Measurements from ENCODE around the gene KLHL18.
"Not testable (repeated sequence)": the region's sequence is repeated elsewhere in the genome, so short reads cannot be mapped to it uniquely, and the experiment has no call there.

Gene KLHL18

GRCh38 chr3:47348411-47349154, 65.8 kb downstream of the KLHL18 start:
- no peaks in the 10 kb centered on the region for H3K27me3 ChIP-seq (ENCODE audit: control insufficient read depth, insufficient read depth, low read length)
- no peak overlapping the region for H3K4me3 ChIP-seq (ENCODE audit: low read depth, low read length)
- H3K9me3 ChIP-seq (ENCODE audit: control insufficient read depth, insufficient read depth, low read length), result no peaks in the 10 kb centered on the region
- peaks cover 3% of the 10 kb centered on the region for H3K4me1 ChIP-seq (ENCODE audit: control insufficient read depth, insufficient read depth, low read length)
- H3K36me3 ChIP-seq (ENCODE audit: control insufficient read depth, insufficient read depth, low read length), result peaks cover 18% of the 10 kb centered on the region
- no peak overlapping the region for H3K9ac ChIP-seq (ENCODE audit: low read depth, low read length)

DNA sequence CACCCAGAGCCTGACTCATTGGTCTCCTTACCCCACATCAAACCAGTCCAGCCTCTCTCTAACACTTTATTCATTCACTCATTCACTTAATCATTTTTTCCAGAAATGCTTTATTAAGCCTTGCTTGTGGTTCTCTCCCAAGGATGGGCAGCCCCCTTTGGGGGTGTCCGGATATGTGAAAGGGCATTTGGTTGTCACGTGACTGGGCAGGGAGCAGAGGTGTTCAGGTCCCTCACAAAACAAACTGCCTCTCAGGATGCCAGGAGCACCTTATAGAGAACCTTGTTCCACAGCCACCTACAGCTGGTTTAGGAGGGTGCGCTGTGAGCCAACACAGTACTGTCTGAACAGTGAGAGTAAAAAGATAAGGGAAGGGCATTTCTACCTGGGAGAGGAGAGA, 72.3 kb downstream of the KLHL18 start:
- no peak overlapping the region for H3K9ac ChIP-seq (ENCODE audit: low read depth, low read length)
- no peaks in the 10 kb centered on the region for H3K4me1 ChIP-seq (ENCODE audit: control insufficient read depth, insufficient read depth, low read length)
- no peak overlapping the region for H3K4me3 ChIP-seq (ENCODE audit: low read depth, low read length)
- no peaks in the 10 kb centered on the region for H3K27me3 ChIP-seq (ENCODE audit: control insufficient read depth, insufficient read depth, low read length)
- H3K36me3 ChIP-seq (ENCODE audit: control insufficient read depth, insufficient read depth, low read length), result peaks cover 7% of the 10 kb centered on the region
- peaks cover 9% of the 10 kb centered on the region for H3K9me3 ChIP-seq (ENCODE audit: control insufficient read depth, insufficient read depth, low read length)

- Histone ChIP-seq H3K4me3 (ENCODE audit: low read depth, low read length) (no peak overlapping the region), H3K4me1 (ENCODE audit: control insufficient read depth, insufficient read depth, low read length) (no peaks in the 10 kb centered on the region), H3K9me3 (ENCODE audit: control insufficient read depth, insufficient read depth, low read length) (peaks cover 9% of the 10 kb centered on the region), H3K9ac (ENCODE audit: low read depth, low read length) (no peak overlapping the region), H3K27me3 (ENCODE audit: control insufficient read depth, insufficient read depth, low read length) (no peaks in the 10 kb centered on the region), H3K36me3 (ENCODE audit: control insufficient read depth, insufficient read depth, low read length) (peaks cover 7% of the 10 kb centered on the region)
These were observed 73.5 kb downstream of the KLHL18 start for GRCh38 chr3:47356201-47356600.

DNA sequence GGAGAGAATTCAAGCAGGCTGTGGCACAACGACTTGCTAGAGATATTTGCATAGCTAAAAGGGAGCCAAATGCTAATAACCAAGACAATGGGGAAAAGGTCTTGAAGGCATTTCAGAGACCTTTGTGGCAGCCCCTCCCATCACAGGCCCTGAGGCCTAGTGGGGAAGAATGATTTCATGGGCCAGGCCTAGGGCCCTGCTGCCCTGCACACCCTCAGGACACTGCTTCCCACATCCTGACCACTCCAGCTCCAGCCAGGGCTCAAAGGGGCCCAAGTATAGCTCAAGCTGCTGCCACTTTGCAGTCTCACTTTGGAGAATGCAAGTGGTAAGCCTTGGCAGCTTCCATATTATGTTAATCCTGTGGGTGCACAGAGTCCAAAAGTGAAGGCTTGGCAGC, 76.6 kb downstream of the KLHL18 start:
- Histone ChIP-seq H3K4me3 (ENCODE audit: low read depth, low read length) (no peak overlapping the region), H3K9me3 (ENCODE audit: control insufficient read depth, insufficient read depth, low read length) (peaks cover 9% of the 10 kb centered on the region)

DNA sequence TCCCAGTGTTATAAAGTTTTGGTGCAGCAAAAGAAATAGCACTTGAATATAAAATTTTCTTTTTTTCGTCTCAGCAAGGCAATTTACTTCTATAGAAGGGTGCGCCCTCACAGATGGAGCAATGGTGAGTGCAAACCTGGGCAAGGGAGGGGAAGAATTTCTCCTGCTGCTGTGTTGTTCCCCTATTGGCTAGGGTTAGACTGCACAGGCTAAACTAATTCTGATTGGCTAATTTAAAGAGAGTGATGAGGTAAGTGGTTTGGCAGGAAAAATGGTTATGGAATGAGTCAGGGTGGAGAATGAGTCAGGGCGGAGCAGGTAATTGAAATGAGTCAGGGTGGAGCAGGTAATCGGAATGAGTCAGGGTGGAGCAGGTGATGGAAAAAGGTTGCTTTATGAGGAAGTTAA, 77.4 kb downstream of the KLHL18 start:
- not testable (repeated sequence) for H3K9ac ChIP-seq (ENCODE audit: low read depth, low read length); H3K4me3 ChIP-seq (ENCODE audit: low read depth, low read length); H3K36me3 ChIP-seq (ENCODE audit: control insufficient read depth, insufficient read depth, low read length); H3K9me3 ChIP-seq (ENCODE audit: control insufficient read depth, insufficient read depth, low read length); H3K27me3 ChIP-seq (ENCODE audit: control insufficient read depth, insufficient read depth, low read length); H3K4me1 ChIP-seq (ENCODE audit: control insufficient read depth, insufficient read depth, low read length)

More for the DNA sequence above, 76.6 kb downstream of the KLHL18 start:
- no peaks in the 10 kb centered on the region for H3K4me1 ChIP-seq (ENCODE audit: control insufficient read depth, insufficient read depth, low read length)
- no peaks in the 10 kb centered on the region for H3K27me3 ChIP-seq (ENCODE audit: control insufficient read depth, insufficient read depth, low read length)
- no peak overlapping the region for H3K9ac ChIP-seq (ENCODE audit: low read depth, low read length)
- peaks cover 7% of the 10 kb centered on the region for H3K36me3 ChIP-seq (ENCODE audit: control insufficient read depth, insufficient read depth, low read length)

GRCh38 chr3:47362701-47363100, 80.0 kb downstream of the KLHL18 start:
- no peak overlapping the region for H3K4me3 ChIP-seq (ENCODE audit: low read depth, low read length)
- H3K4me1 ChIP-seq (ENCODE audit: control insufficient read depth, insufficient read depth, low read length), result no peaks in the 10 kb centered on the region
- no peak overlapping the region for H3K9ac ChIP-seq (ENCODE audit: low read depth, low read length)
- H3K27me3 ChIP-seq (ENCODE audit: control insufficient read depth, insufficient read depth, low read length), result no peaks in the 10 kb centered on the region
- peaks cover 9% of the 10 kb centered on the region for H3K9me3 ChIP-seq (ENCODE audit: control insufficient read depth, insufficient read depth, low read length)
- peaks cover 7% of the 10 kb centered on the region for H3K36me3 ChIP-seq (ENCODE audit: control insufficient read depth, insufficient read depth, low read length)

DNA sequence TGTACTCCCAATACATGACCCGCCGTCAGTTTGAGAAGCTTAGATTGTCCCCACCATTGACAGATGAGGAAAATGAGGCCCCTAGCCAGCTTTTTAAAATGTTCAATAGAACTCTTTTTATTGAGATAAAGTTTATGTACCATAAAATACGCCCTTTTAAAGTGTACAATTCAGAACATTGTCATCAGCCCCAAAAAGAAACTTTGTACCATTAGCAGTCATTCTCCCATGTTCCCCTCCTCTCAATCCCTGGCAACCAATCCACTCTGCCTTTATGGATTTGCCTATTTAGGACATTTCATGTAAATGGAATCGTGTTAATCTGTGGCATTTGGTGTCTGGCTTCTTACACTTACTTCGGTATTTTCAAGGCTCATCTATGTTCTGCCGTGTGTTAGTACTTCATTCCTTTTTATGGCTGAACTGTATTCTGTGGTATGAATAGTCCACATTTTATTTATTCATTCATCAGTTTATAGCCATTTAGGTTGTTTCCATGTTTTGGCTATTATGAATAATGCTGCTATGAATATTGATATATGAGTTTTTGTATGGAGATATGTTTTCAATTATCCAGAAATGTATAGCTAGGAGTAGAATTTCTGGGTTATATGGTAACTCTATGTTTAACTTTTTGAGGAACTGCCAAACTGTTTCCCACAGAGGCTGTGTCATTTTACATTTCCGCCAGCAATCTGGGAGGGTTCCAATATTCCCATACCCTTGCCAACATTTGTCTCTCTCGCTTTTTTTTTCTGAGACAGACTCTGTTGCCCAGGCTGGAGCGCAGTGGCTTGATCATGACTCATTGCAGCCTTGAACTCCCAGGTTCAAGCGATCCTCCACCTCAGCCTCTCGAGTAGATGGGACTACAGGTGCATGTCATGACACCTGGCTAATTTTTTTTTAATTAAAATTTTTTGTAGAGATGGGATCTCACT, 82.7 kb downstream of the KLHL18 start:
- Histone ChIP-seq H3K4me3 (ENCODE audit: low read depth, low read length) (no peak overlapping the region), H3K36me3 (ENCODE audit: control insufficient read depth, insufficient read depth, low read length) (no peaks in the 10 kb centered on the region), H3K9ac (ENCODE audit: low read depth, low read length) (no peak overlapping the region), H3K9me3 (ENCODE audit: control insufficient read depth, insufficient read depth, low read length) (no peaks in the 10 kb centered on the region), H3K4me1 (ENCODE audit: control insufficient read depth, insufficient read depth, low read length) (no peaks in the 10 kb centered on the region), H3K27me3 (ENCODE audit: control insufficient read depth, insufficient read depth, low read length) (no peaks in the 10 kb centered on the region)

DNA sequence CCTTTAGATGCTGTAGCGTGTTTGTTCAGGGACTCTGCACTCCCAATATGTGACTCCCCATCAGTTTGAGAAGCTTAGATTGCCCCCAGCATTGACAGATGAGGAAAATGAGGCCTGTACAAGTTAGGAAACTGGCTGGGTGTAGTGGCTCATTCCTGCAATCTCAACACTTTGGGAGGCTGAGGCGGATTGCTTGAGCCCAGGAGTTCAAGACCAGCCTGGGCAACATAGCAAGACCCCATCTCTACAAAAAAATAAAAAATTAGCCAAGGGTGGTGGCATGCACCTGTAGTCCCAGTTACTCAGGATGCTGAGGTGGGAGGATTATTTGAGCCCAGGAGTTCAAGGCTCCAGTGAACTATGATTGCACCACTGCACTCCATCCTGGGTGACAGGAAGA, 84.1 kb downstream of the KLHL18 start:
- Histone ChIP-seq H3K9me3 (ENCODE audit: control insufficient read depth, insufficient read depth, low read length) (no peaks in the 10 kb centered on the region), H3K36me3 (ENCODE audit: control insufficient read depth, insufficient read depth, low read length) (no peaks in the 10 kb centered on the region), H3K4me3 (ENCODE audit: low read depth, low read length) (no peak overlapping the region), H3K27me3 (ENCODE audit: control insufficient read depth, insufficient read depth, low read length) (no peaks in the 10 kb centered on the region), H3K4me1 (ENCODE audit: control insufficient read depth, insufficient read depth, low read length) (peaks cover 5% of the 10 kb centered on the region), H3K9ac (ENCODE audit: low read depth, low read length) (no peak overlapping the region)

DNA sequence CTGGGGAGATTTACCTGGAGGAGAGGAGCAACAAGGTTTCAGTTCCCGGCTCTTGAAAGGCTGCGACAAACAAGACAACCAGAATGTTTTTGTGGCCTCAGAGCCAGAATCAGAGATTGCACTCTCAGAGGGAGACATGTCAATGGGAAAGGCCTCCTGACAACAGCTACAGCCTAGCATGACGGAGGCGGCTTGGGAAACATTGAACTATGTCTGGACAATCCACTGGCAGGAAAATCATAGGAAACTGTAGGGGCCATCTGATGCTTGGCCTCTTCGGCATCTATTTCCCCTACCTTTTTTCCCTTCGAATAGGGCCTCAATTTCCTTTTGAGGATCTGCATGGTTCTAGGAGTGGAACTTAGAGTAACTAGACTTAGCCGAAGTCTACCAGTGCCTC, 84.9 kb downstream of the KLHL18 start:
- Histone ChIP-seq H3K4me3 (ENCODE audit: low read depth, low read length) (no peak overlapping the region), H3K9ac (ENCODE audit: low read depth, low read length) (no peak overlapping the region), H3K9me3 (ENCODE audit: control insufficient read depth, insufficient read depth, low read length) (no peaks in the 10 kb centered on the region), H3K4me1 (ENCODE audit: control insufficient read depth, insufficient read depth, low read length) (peaks cover 5% of the 10 kb centered on the region), H3K36me3 (ENCODE audit: control insufficient read depth, insufficient read depth, low read length) (no peaks in the 10 kb centered on the region), H3K27me3 (ENCODE audit: control insufficient read depth, insufficient read depth, low read length) (no peaks in the 10 kb centered on the region)

- H3K4me3 ChIP-seq (ENCODE audit: low read depth, low read length); H3K9me3 ChIP-seq (ENCODE audit: control insufficient read depth, insufficient read depth, low read length); H3K27me3 ChIP-seq (ENCODE audit: control insufficient read depth, insufficient read depth, low read length): not testable (repeated sequence)
These were observed 87.3 kb downstream of the KLHL18 start for GRCh38 chr3:47370020-47370419.

DNA sequence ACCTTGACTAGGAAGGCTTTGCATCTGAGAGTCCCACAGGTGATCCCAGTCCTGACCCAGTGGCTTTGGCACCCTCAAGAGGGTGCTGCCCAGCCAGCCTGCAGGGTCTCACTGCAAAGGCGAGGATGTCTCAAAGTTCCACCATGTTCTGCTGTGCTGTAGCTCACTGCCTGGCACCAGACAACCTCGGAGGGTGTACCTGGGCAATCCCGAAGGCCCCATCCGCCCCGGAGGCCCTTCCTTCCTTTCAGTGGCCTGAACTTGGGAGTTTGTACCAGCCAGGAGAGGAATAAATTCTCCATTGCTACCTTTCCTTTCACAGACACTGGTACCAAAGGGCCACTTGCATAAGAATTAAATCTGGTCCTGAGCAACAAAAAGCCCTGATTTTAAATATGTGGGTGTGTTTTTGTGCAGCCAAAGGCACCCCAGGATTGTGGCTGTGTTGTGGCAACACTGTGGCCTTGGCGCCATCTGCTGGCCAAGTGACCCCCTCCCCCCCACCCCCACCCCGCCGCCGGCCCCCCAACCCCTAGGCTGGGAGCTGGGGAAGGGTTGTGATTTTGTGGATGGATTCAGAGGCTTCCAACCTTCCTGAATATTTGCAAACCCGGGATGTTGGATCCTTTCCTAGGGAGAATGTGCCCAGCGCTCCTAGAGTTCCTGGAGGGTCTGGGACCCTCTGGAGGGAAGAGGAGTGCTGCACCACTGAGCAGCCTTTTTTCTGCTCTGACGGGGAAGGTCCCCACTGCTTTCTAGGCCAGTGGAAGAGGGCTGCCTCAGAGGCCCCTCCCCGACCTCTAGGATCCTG, 88.3 kb downstream of the KLHL18 start:
- Histone ChIP-seq H3K27me3 (ENCODE audit: control insufficient read depth, insufficient read depth, low read length) (no peaks in the 10 kb centered on the region), H3K36me3 (ENCODE audit: control insufficient read depth, insufficient read depth, low read length) (no peaks in the 10 kb centered on the region), H3K9me3 (ENCODE audit: control insufficient read depth, insufficient read depth, low read length) (no peaks in the 10 kb centered on the region), H3K4me3 (ENCODE audit: low read depth, low read length) (peak overlapping the region; percentile 22), H3K4me1 (ENCODE audit: control insufficient read depth, insufficient read depth, low read length) (peaks cover 5% of the 10 kb centered on the region), H3K9ac (ENCODE audit: low read depth, low read length) (peak overlapping the region; percentile 65)

More at GRCh38 chr3:47370020-47370419, 87.3 kb downstream of the KLHL18 start:
- H3K9ac ChIP-seq (ENCODE audit: low read depth, low read length); H3K36me3 ChIP-seq (ENCODE audit: control insufficient read depth, insufficient read depth, low read length); H3K4me1 ChIP-seq (ENCODE audit: control insufficient read depth, insufficient read depth, low read length): not testable (repeated sequence)
